ENCODE data around the gene EYS. TPM values are rescaled to one million over a fixed set of nuclear protein-coding genes. Genes with fewer than 3 reads are reported as not detected.

Gene EYS
- total RNA-seq, 5 donors from 2014 or later (not counting 1 experiment from before 2014, with no cell fraction given) = not detected

DNA sequence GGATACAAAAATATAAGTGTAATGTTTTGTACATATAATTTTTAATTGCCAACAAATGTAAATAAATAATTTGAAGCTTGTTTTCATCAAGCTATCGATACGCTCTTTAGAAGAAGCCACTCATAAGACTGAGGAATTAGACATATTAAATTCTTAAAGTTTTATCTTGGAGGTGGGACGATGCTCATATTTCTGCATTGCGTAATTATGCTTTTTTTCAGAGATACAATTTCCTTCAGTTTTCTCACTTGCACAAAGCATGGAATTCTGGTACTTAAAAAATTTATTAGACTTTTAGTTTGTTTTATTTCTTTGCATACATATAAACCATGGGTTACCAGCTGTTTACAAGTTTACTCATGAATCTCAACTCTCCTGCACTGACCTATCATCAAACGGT lies 980.0 kb downstream of the EYS start:
- no peaks in the 10 kb centered on the region for H3K36me3 ChIP-seq (ENCODE audit: control insufficient read depth in 2 of 2, extremely low read depth in 1 of 2, insufficient read depth in 1 of 2, low read length in 1 of 2)
- no peaks in the 10 kb centered on the region for H3K27me3 Mint-ChIP-seq
- H3K27ac Mint-ChIP-seq = no peak overlapping the region
- no peak overlapping the region for H3K4me3 Mint-ChIP-seq
- ChIA-PET POLR2A (no interaction called here), CTCF (no interaction called here)
- H3K9me3 Mint-ChIP-seq = peaks cover 10 to 31% (median 20%) of the 10 kb centered on the region in 3 donors
- no peaks in the 10 kb centered on the region for H3K9me3 ChIP-seq
- no peaks in the 10 kb centered on the region for H3K27me3 ChIP-seq (replicated peaks in 1 of 2; ENCODE audit: control insufficient read depth in 2 of 2, extremely low read depth in 1 of 2, insufficient read depth in 2 of 2, low read length in 1 of 2)
- no CpG with 5 or more reads among the region's 5 CpGs for WGBS (ENCODE audit: insufficient coverage)
- H3K4me3 ChIP-seq (ENCODE audit: control insufficient read depth in 1 of 2, extremely low read depth in 1 of 2, low read length in 1 of 2) = no peak overlapping the region
- H3K4me1 Mint-ChIP-seq = no peaks in the 10 kb centered on the region
- DNase-seq = no peak
- H3K4me1 ChIP-seq (ENCODE audit: control insufficient read depth in 1 of 2, extremely low read depth in 1 of 2, insufficient read depth in 2 of 2, low read length in 2 of 2) = no peaks in the 10 kb centered on the region
- no peak for ATAC-seq (replicated peaks in 1 of 4)
- H3K27ac ChIP-seq (ENCODE audit: low read length) = no peak overlapping the region
- no peaks in the 10 kb centered on the region for H3K36me3 Mint-ChIP-seq

DNA sequence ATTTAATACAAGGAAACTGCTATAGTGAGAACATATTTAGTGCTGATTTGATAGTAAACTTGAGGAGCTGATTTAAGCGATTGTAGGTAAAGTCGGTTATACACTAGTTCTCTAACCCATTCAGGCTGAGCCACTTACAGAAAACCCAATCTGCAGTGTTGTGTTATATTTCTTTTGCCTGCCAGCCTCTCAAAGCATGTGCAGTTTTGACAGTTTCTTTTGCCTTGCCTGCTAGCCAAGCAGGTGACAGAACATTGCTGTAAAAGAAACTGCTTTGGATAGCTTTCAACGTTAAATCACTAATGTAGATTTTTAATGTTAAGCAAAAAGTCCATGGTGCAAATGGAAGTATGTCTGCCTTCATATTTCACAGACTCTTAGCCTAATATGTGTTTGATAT lies 982.9 kb downstream of the EYS start:
- no peaks in the 10 kb centered on the region for H3K9me3 ChIP-seq
- ChIA-PET POLR2A (no interaction called here), CTCF (no interaction called here)
- Mint-ChIP-seq H3K9me3 (peaks cover 0 to 23% (median 5%) of the 10 kb centered on the region in 3 donors), H3K27ac (no peak overlapping the region), H3K4me1 (no peaks in the 10 kb centered on the region), H3K4me3 (no peak overlapping the region), H3K36me3 (no peaks in the 10 kb centered on the region), H3K27me3 (no peaks in the 10 kb centered on the region)
- H3K4me3 ChIP-seq (ENCODE audit: control insufficient read depth in 1 of 2, extremely low read depth in 1 of 2, low read length in 1 of 2) = no peak overlapping the region
- ATAC-seq (replicated peaks in 1 of 4) (no peak), DNase-seq (no peak)
- no peaks in the 10 kb centered on the region for H3K4me1 ChIP-seq (ENCODE audit: control insufficient read depth in 1 of 2, extremely low read depth in 1 of 2, insufficient read depth in 2 of 2, low read length in 2 of 2)
- no peaks in the 10 kb centered on the region for H3K27me3 ChIP-seq (replicated peaks in 1 of 2; ENCODE audit: control insufficient read depth in 2 of 2, extremely low read depth in 1 of 2, insufficient read depth in 2 of 2, low read length in 1 of 2)
- no CpG with 5 or more reads among the region's 3 CpGs for WGBS (ENCODE audit: insufficient coverage)
- H3K36me3 ChIP-seq (ENCODE audit: control insufficient read depth in 2 of 2, extremely low read depth in 1 of 2, insufficient read depth in 1 of 2, low read length in 1 of 2) = no peaks in the 10 kb centered on the region
- no peak overlapping the region for H3K27ac ChIP-seq (ENCODE audit: low read length)

- Mint-ChIP-seq H3K9me3 (peaks cover 0 to 17% (median 5%) of the 10 kb centered on the region in 3 donors), H3K4me3 (no peak overlapping the region), H3K4me1 (no peaks in the 10 kb centered on the region), H3K27me3 (no peaks in the 10 kb centered on the region), H3K27ac (no peak overlapping the region), H3K36me3 (no peaks in the 10 kb centered on the region)
- Histone ChIP-seq H3K4me1 (ENCODE audit: control insufficient read depth in 1 of 2, extremely low read depth in 1 of 2, insufficient read depth in 2 of 2, low read length in 2 of 2) (no peaks in the 10 kb centered on the region), H3K9me3 (no peaks in the 10 kb centered on the region), H3K27ac (ENCODE audit: low read length) (no peak overlapping the region), H3K27me3 (replicated peaks in 1 of 2; ENCODE audit: control insufficient read depth in 2 of 2, extremely low read depth in 1 of 2, insufficient read depth in 2 of 2, low read length in 1 of 2) (no peaks in the 10 kb centered on the region), H3K36me3 (ENCODE audit: control insufficient read depth in 2 of 2, extremely low read depth in 1 of 2, insufficient read depth in 1 of 2, low read length in 1 of 2) (no peaks in the 10 kb centered on the region), H3K4me3 (ENCODE audit: control insufficient read depth in 1 of 2, extremely low read depth in 1 of 2, low read length in 1 of 2) (no peak overlapping the region)
- DNase-seq (no peak), ATAC-seq (replicated peaks in 1 of 4) (no peak)
- 60% methylated on average over 1 of the region's 5 CpGs for WGBS (ENCODE audit: insufficient coverage)
- CTCF ChIA-PET = no interaction called here
- POLR2A ChIA-PET = no interaction called here
These were observed 983.5 kb downstream of the EYS start for GRCh38 chr6:64723327-64724058.

DNA sequence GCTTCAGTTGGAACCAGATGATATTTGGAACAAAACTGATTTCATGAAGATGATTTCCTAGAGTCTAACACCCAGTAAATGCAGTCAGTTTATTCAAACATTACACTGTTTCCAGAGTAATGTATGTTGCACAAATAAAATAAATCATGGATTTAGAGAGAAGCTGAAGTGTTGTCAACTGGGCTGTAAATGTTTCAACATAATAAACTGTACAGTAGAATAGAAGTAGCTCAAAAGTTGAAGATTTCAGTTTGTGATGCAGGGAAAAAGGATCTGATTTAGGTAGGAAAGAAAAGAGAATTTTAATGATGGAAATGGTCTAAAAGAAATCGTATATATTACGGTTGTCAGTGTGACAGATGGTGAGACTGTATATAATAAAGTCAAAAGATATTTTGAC lies 985.2 kb downstream of the EYS start:
- no peaks in the 10 kb centered on the region for H3K9me3 ChIP-seq
- CTCF ChIA-PET = no interaction called here
- Mint-ChIP-seq H3K4me1 (no peaks in the 10 kb centered on the region), H3K27ac (no peak overlapping the region), H3K27me3 (no peaks in the 10 kb centered on the region), H3K4me3 (no peak overlapping the region), H3K9me3 (peaks cover 0 to 16% (median 5%) of the 10 kb centered on the region in 3 donors), H3K36me3 (no peaks in the 10 kb centered on the region)
- POLR2A ChIA-PET = no interaction called here
- WGBS (ENCODE audit: insufficient coverage) = 77% methylated on average over 2 of the region's 2 CpGs
- no peaks in the 10 kb centered on the region for H3K4me1 ChIP-seq (ENCODE audit: control insufficient read depth in 1 of 2, extremely low read depth in 1 of 2, insufficient read depth in 2 of 2, low read length in 2 of 2)
- no peaks in the 10 kb centered on the region for H3K36me3 ChIP-seq (ENCODE audit: control insufficient read depth in 2 of 2, extremely low read depth in 1 of 2, insufficient read depth in 1 of 2, low read length in 1 of 2)
- no peak for DNase-seq
- ATAC-seq (replicated peaks in 1 of 4) = no peak
- no peak overlapping the region for H3K4me3 ChIP-seq (ENCODE audit: control insufficient read depth in 1 of 2, extremely low read depth in 1 of 2, low read length in 1 of 2)
- no peak overlapping the region for H3K27ac ChIP-seq (ENCODE audit: low read length)
- no peaks in the 10 kb centered on the region for H3K27me3 ChIP-seq (replicated peaks in 1 of 2; ENCODE audit: control insufficient read depth in 2 of 2, extremely low read depth in 1 of 2, insufficient read depth in 2 of 2, low read length in 1 of 2)

DNA sequence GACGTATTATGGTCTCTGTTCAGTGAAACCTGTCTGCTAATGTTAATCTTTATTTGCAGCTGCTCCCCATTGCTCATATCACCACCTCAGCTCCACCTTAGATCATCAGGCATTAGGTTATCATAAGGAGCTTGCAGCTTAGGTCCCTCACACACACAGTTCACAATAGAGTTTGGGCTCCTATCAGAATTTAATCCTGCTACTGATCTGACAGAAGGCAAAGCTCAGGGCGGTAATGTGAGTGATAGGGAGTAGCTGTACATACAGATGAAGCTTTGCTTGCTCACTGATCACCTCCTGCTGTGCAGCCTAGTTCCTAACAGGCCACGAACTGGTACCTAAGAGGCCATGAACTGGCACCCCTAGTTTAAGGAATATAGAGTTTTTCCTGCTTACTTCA lies 989.7 kb downstream of the EYS start:
- POLR2A ChIA-PET = no interaction called here
- no peak overlapping the region for H3K27ac Mint-ChIP-seq
- CTCF ChIA-PET = no interaction called here
- WGBS (ENCODE audit: insufficient coverage) = no CpG with 5 or more reads among the region's 3 CpGs
- no peak overlapping the region for H3K4me3 Mint-ChIP-seq
- H3K36me3 Mint-ChIP-seq = no peaks in the 10 kb centered on the region
- H3K27me3 Mint-ChIP-seq = no peaks in the 10 kb centered on the region
- no peaks in the 10 kb centered on the region for H3K9me3 ChIP-seq
- no peaks in the 10 kb centered on the region for H3K27me3 ChIP-seq (replicated peaks in 1 of 2; ENCODE audit: control insufficient read depth in 2 of 2, extremely low read depth in 1 of 2, insufficient read depth in 2 of 2, low read length in 1 of 2)
- H3K4me1 Mint-ChIP-seq = no peaks in the 10 kb centered on the region
- H3K36me3 ChIP-seq (ENCODE audit: control insufficient read depth in 2 of 2, extremely low read depth in 1 of 2, insufficient read depth in 1 of 2, low read length in 1 of 2) = no peaks in the 10 kb centered on the region
- DNase-seq = no peak
- no peak overlapping the region for H3K27ac ChIP-seq (ENCODE audit: low read length)
- peaks cover 0 to 17% (median 1%) of the 10 kb centered on the region in 3 donors for H3K9me3 Mint-ChIP-seq
- no peaks in the 10 kb centered on the region for H3K4me1 ChIP-seq (ENCODE audit: control insufficient read depth in 1 of 2, extremely low read depth in 1 of 2, insufficient read depth in 2 of 2, low read length in 2 of 2)
- no peak for ATAC-seq (replicated peaks in 1 of 4)
- no peak overlapping the region for H3K4me3 ChIP-seq (ENCODE audit: control insufficient read depth in 1 of 2, extremely low read depth in 1 of 2, low read length in 1 of 2)

DNA sequence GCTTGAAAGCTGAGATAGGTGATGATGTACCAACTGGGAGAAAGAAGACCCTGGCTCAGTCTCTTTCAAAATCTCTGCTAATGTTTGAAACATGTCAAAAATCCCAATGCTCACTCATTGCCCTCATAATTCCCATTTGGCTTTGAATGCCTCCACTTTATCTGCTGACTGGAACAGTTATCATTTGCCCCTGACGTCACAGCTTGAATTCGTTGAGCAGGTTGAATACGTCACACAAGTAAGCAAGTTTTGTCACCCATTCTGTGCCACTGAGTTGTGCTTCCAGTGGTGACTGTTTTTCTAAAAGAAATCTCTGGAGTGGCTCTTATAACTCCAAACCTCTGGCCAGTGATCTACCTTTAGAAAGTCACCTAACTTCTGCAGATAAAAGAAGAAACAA lies 991.4 kb downstream of the EYS start:
- H3K27ac ChIP-seq (ENCODE audit: low read length) = no peak overlapping the region
- WGBS (ENCODE audit: insufficient coverage) = no CpG with 5 or more reads among the region's 3 CpGs
- H3K4me1 ChIP-seq (ENCODE audit: control insufficient read depth in 1 of 2, extremely low read depth in 1 of 2, insufficient read depth in 2 of 2, low read length in 2 of 2) = no peaks in the 10 kb centered on the region
- Mint-ChIP-seq H3K36me3 (no peaks in the 10 kb centered on the region), H3K27ac (no peak overlapping the region), H3K4me3 (no peak overlapping the region), H3K9me3 (peaks cover 2 to 14% (median 4%) of the 10 kb centered on the region in 3 donors), H3K27me3 (no peaks in the 10 kb centered on the region), H3K4me1 (no peaks in the 10 kb centered on the region)
- no peaks in the 10 kb centered on the region for H3K9me3 ChIP-seq
- no peaks in the 10 kb centered on the region for H3K36me3 ChIP-seq (ENCODE audit: control insufficient read depth in 2 of 2, extremely low read depth in 1 of 2, insufficient read depth in 1 of 2, low read length in 1 of 2)
- ChIA-PET POLR2A (no interaction called here), CTCF (no interaction called here)
- no peak overlapping the region for H3K4me3 ChIP-seq (ENCODE audit: control insufficient read depth in 1 of 2, extremely low read depth in 1 of 2, low read length in 1 of 2)
- no peak for DNase-seq
- H3K27me3 ChIP-seq (replicated peaks in 1 of 2; ENCODE audit: control insufficient read depth in 2 of 2, extremely low read depth in 1 of 2, insufficient read depth in 2 of 2, low read length in 1 of 2) = no peaks in the 10 kb centered on the region
- no peak for ATAC-seq (replicated peaks in 1 of 4)

- no peaks in the 10 kb centered on the region for H3K36me3 Mint-ChIP-seq
- DNase-seq = no peak
- Histone ChIP-seq H3K36me3 (ENCODE audit: control insufficient read depth in 2 of 2, extremely low read depth in 1 of 2, insufficient read depth in 1 of 2, low read length in 1 of 2) (no peaks in the 10 kb centered on the region), H3K4me3 (ENCODE audit: control insufficient read depth in 1 of 2, extremely low read depth in 1 of 2, low read length in 1 of 2) (no peak overlapping the region), H3K27me3 (replicated peaks in 1 of 2; ENCODE audit: control insufficient read depth in 2 of 2, extremely low read depth in 1 of 2, insufficient read depth in 2 of 2, low read length in 1 of 2) (no peaks in the 10 kb centered on the region), H3K27ac (ENCODE audit: low read length) (no peak overlapping the region), H3K4me1 (ENCODE audit: control insufficient read depth in 1 of 2, extremely low read depth in 1 of 2, insufficient read depth in 2 of 2, low read length in 2 of 2) (no peaks in the 10 kb centered on the region), H3K9me3 (no peaks in the 10 kb centered on the region)
- ATAC-seq (replicated peaks in 1 of 4) = no peak
- H3K4me3 Mint-ChIP-seq = no peak overlapping the region
- no peaks in the 10 kb centered on the region for H3K27me3 Mint-ChIP-seq
- CTCF ChIA-PET = no interaction called here
- H3K4me1 Mint-ChIP-seq = no peaks in the 10 kb centered on the region
- no CpG with 5 or more reads among the region's 2 CpGs for WGBS (ENCODE audit: insufficient coverage)
- peaks cover 2 to 16% (median 4%) of the 10 kb centered on the region in 3 donors for H3K9me3 Mint-ChIP-seq
- POLR2A ChIA-PET = no interaction called here
- no peak overlapping the region for H3K27ac Mint-ChIP-seq
These were observed 993.0 kb downstream of the EYS start for GRCh38 chr6:64714073-64714472.
